GM21381 (cell line): ENCODE measurements around the gene MAF.

ENCODE experiments used
- ATAC-seq: cut with Tn5 transposase; IDR thresholded peaks from one replicate; pipeline ENCODE4 v1.9.1; 2021; ENCODE audit warnings: mild to moderate bottlenecking, moderate library complexity; ENCODE audit not compliant: unreplicated experiment

MAF gene

DNA sequence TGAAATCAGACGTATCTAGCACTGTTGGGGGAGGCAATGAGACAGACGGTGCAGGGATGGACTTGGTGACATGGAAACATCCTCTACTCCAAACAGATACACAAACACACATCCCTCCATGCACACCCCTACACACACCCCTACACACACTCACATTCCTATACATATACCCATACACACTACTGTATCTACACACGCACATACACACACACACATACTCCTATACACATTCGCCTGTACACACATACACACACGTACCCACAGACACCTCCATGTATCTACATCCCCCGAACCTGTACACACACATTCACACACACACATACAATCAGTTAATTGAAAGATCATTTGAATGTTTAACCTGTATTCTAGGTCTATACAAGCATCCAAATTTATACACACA, 53.5 kb downstream of the MAF start:
- ATAC-seq, result no peak
